ENCODE measurements around the gene THSD7B.
"Not testable (repeated sequence)": the region's sequence is repeated elsewhere in the genome, so short reads cannot be mapped to it uniquely, and the experiment has no call there.

THSD7B gene

DNA sequence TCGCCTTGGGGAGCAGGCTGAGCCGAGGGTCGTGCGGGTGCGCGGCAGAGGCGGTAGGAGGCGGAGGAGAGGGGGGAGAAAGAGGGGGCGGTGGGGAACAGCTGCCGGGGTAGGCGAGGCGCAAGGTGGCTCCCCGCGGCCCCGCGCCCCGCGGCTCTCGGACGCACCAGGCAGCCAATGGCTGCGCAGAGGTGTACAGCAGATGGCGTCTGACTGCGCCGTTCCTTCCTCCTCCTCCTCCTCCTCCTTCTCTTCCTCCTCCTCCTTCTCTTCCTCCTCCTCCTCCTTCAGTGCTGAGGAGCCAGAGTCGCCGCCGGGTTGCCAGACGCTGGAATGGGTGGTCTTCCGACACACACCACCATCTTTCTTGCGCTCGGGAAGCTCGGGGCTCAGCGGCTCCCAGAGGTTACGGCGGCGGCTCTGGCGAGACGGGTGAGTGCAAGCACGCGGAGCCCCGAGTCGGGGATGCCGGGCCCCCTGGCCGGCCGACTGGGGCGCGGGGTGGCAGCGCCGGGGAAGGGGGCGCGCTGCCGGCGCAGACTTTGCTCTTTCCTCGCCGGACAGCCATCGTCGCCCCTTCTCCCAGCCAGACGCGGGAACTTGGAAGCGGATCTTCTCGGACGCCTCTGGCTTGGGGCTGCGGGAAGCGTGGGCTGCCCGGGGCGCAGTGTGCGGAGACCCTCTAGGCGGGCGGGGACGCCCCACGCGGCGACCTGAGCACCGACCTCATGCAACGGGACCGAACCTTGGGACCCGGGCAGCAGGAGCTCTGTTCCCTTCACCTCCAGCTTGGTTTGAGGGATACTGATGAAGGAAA lies at the start of gene THSD7B:
TSS of gene THSD7B (plus strand) at position 290 of the 817 bp plus-strand sequence. CDS start 116,634 bp downstream, outside the sequence.
- Histone ChIP-seq H3K27me3 (ENCODE audit: insufficient read depth, low read length) (peaks cover 95% of the 10 kb centered on the region), H3K4me1 (ENCODE audit: insufficient read depth, low read length) (peaks cover 6% of the 10 kb centered on the region; the same call in 1 of the 2 replicates), H3K27ac (ENCODE audit: low read length) (no peak within 1 kb of the TSS), H3K9ac (ENCODE audit: low read depth, low read length) (no peak within 1 kb of the TSS), H3K9me3 (ENCODE audit: insufficient read depth, low read depth, low read length) (no peaks in the 10 kb centered on the region), H3K36me3 (ENCODE audit: insufficient read depth, low read depth, low read length) (no peaks in the 10 kb centered on the region), H3K4me3 (ENCODE audit: low read length) (peak within 1 kb of the TSS; percentile 76)

- Histone ChIP-seq H3K27ac (ENCODE audit: low read length) (no peak overlapping the region), H3K4me1 (ENCODE audit: insufficient read depth, low read length) (no peaks in the 10 kb centered on the region), H3K36me3 (ENCODE audit: insufficient read depth, low read depth, low read length) (no peaks in the 10 kb centered on the region), H3K9me3 (ENCODE audit: insufficient read depth, low read depth, low read length) (no peaks in the 10 kb centered on the region), H3K27me3 (ENCODE audit: insufficient read depth, low read length) (no peaks in the 10 kb centered on the region), H3K9ac (ENCODE audit: low read depth, low read length) (no peak overlapping the region), H3K4me3 (ENCODE audit: low read length) (no peak overlapping the region)
These were observed 47.1 kb upstream of the THSD7B start for GRCh38 chr2:136718273-136718672.

DNA sequence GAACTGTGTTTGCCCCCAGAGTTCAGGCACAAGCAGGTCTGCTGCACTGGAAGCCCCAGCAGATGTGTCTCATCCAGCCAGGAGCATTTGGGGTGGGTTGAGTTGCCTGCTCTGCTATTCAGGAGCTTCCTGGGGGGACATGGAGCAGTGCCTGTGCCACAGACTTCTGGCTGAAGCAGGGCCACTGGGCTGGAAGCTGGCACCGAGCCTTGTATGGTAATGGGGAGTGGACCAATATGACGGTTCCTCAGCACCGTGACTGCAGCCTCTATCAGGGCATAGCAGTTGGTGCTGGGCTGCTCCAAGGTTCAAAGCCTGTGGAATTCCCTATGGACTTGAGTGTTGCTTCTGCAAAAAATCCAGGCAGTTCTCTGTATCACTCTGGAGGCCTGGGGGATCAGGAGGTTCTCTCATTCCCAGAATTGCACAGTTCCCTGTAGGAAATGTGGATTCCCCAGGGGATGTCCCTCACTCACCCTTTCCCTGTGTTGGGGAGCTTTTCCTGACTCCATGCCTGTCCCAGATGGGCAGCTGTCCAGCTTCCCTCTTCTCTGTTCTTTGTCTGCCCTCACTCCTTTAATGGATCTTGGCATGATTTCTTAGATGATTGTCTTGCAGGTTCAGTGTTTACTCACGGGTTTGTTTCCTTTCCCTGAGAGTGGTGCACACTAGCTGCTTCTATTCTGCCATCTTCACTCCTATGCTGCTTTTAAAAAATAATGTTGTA lies 37.2 kb upstream of the THSD7B start:
- H3K4me1 ChIP-seq (ENCODE audit: insufficient read depth, low read length) = no peaks in the 10 kb centered on the region
- H3K4me3 ChIP-seq (ENCODE audit: low read length) = no peak overlapping the region
- H3K36me3 ChIP-seq (ENCODE audit: insufficient read depth, low read depth, low read length) = no peaks in the 10 kb centered on the region
- no peak overlapping the region for H3K27ac ChIP-seq (ENCODE audit: low read length)
- H3K9ac ChIP-seq (ENCODE audit: low read depth, low read length) = no peak overlapping the region
- H3K9me3 ChIP-seq (ENCODE audit: insufficient read depth, low read depth, low read length) = no peaks in the 10 kb centered on the region
- no peaks in the 10 kb centered on the region for H3K27me3 ChIP-seq (ENCODE audit: insufficient read depth, low read length)

- H3K9ac ChIP-seq (ENCODE audit: low read depth, low read length) = no peak overlapping the region
- no peaks in the 10 kb centered on the region for H3K36me3 ChIP-seq (ENCODE audit: insufficient read depth, low read depth, low read length)
- H3K27me3 ChIP-seq (ENCODE audit: insufficient read depth, low read length) = no peaks in the 10 kb centered on the region
- no peaks in the 10 kb centered on the region for H3K9me3 ChIP-seq (ENCODE audit: insufficient read depth, low read depth, low read length)
- H3K4me1 ChIP-seq (ENCODE audit: insufficient read depth, low read length) = no peaks in the 10 kb centered on the region
- no peak overlapping the region for H3K27ac ChIP-seq (ENCODE audit: low read length)
- no peak overlapping the region for H3K4me3 ChIP-seq (ENCODE audit: low read length)
These were observed 29.1 kb upstream of the THSD7B start for GRCh38 chr2:136736236-136736635.

DNA sequence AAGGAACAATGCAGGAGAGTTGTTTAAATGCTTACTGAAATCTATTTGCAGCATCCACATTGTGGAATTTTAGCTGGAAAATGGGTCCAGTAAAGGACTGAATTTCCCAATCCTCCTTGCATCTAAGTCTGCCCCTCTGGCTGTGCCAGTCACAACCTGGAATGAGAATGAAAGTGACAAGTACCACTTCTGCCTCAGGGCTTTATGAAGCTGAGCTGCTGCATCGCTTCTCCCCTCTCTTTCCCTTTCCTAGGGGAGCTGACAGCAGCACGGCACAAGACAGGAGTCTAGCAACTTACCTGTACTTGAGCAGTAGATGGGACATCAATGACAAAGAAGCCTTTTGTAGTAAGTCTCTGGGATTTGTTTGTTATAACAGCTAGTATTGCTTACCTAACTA lies 27.3 kb upstream of the THSD7B start:
- Histone ChIP-seq H3K27me3 (ENCODE audit: insufficient read depth, low read length) (no peaks in the 10 kb centered on the region), H3K27ac (ENCODE audit: low read length) (no peak overlapping the region), H3K9me3 (ENCODE audit: insufficient read depth, low read depth, low read length) (no peaks in the 10 kb centered on the region), H3K9ac (ENCODE audit: low read depth, low read length) (no peak overlapping the region), H3K36me3 (ENCODE audit: insufficient read depth, low read depth, low read length) (no peaks in the 10 kb centered on the region), H3K4me1 (ENCODE audit: insufficient read depth, low read length) (no peaks in the 10 kb centered on the region), H3K4me3 (ENCODE audit: low read length) (no peak overlapping the region)

DNA sequence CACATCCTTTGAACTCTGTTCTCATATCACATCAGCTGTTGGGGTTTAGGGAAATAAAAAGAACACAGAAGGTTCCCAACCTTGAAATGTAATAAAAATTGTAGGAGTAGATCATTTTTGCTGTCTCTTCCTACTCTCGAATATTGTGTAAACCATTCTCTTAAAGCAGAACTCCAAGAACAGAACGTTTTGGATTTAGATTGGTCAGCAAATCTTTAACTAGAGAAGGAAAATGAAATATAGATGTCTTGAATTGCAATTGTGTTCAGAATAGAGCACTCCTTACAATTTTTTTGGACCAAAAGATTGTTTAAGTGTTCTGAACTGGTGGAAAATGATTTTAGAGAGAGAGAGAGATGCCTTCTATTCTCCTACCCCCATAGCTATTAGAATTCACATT lies 23.9 kb upstream of the THSD7B start:
- no peaks in the 10 kb centered on the region for H3K36me3 ChIP-seq (ENCODE audit: insufficient read depth, low read depth, low read length)

DNA sequence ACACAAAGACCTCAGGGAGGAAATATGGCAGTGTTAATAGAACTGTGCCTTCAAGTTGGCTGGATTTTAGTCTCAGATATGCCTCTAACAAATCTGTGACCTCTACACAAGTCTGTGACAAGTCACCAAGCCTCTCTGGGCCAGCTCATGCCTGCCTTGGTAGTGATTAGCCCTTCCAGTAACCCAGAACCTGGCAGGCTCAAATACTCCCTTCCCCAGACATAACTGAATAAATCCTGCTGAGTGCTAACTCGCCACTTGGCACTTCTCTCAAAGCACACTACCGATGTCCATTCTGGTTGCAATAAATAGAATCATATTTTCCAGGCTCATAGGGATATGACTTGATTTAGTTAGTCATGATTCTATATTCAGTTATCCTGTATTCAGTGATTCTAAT lies 15.3 kb upstream of the THSD7B start:
- H3K9ac ChIP-seq (ENCODE audit: low read depth, low read length) = no peak overlapping the region
- no peak overlapping the region for H3K27ac ChIP-seq (ENCODE audit: low read length)
- no peaks in the 10 kb centered on the region for H3K9me3 ChIP-seq (ENCODE audit: insufficient read depth, low read depth, low read length)
- H3K4me1 ChIP-seq (ENCODE audit: insufficient read depth, low read length) = no peaks in the 10 kb centered on the region
- no peak overlapping the region for H3K4me3 ChIP-seq (ENCODE audit: low read length)
- no peaks in the 10 kb centered on the region; the same call in 1 of the 2 replicates for H3K27me3 ChIP-seq (ENCODE audit: insufficient read depth, low read length)
- H3K36me3 ChIP-seq (ENCODE audit: insufficient read depth, low read depth, low read length) = no peaks in the 10 kb centered on the region

More for the DNA sequence above, 23.9 kb upstream of the THSD7B start:
- no peaks in the 10 kb centered on the region for H3K4me1 ChIP-seq (ENCODE audit: insufficient read depth, low read length)
- no peaks in the 10 kb centered on the region for H3K9me3 ChIP-seq (ENCODE audit: insufficient read depth, low read depth, low read length)
- H3K4me3 ChIP-seq (ENCODE audit: low read length) = no peak overlapping the region
- no peaks in the 10 kb centered on the region for H3K27me3 ChIP-seq (ENCODE audit: insufficient read depth, low read length)
- H3K27ac ChIP-seq (ENCODE audit: low read length) = no peak overlapping the region
- no peak overlapping the region for H3K9ac ChIP-seq (ENCODE audit: low read depth, low read length)

DNA sequence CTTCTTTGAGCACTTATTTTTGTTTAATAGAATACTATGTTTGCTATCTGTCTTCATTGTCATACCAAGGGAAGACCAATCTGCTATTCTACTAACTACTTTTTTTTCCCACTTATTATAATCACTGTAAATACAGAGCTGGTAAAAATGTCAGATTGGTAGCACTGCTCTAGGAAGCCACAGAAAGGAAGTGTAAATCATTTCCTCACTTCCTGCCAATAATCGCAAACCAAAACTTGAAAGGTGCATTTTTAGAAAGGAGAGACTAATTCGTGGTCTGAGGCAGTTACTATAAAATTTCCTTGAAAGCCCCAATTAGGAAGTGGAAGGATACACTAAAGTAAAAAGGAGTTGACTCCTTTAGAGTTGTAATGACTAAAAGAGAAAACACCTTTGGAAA lies 13.9 kb upstream of the THSD7B start:
- no peak overlapping the region for H3K4me3 ChIP-seq (ENCODE audit: low read length)
- H3K9ac ChIP-seq (ENCODE audit: low read depth, low read length) = no peak overlapping the region
- no peak overlapping the region for H3K27ac ChIP-seq (ENCODE audit: low read length)
- no peaks in the 10 kb centered on the region for H3K36me3 ChIP-seq (ENCODE audit: insufficient read depth, low read depth, low read length)
- no peaks in the 10 kb centered on the region for H3K9me3 ChIP-seq (ENCODE audit: insufficient read depth, low read depth, low read length)
- H3K4me1 ChIP-seq (ENCODE audit: insufficient read depth, low read length) = no peaks in the 10 kb centered on the region
- H3K27me3 ChIP-seq (ENCODE audit: insufficient read depth, low read length) = no peaks in the 10 kb centered on the region; the same call in 1 of the 2 replicates

- not testable (repeated sequence) for H3K9ac ChIP-seq (ENCODE audit: low read depth, low read length); H3K27ac ChIP-seq (ENCODE audit: low read length); H3K4me1 ChIP-seq (ENCODE audit: insufficient read depth, low read length); H3K9me3 ChIP-seq (ENCODE audit: insufficient read depth, low read depth, low read length); H3K36me3 ChIP-seq (ENCODE audit: insufficient read depth, low read depth, low read length); H3K4me3 ChIP-seq (ENCODE audit: low read length)
- peaks cover 35% of the 10 kb centered on the region for H3K27me3 ChIP-seq (ENCODE audit: insufficient read depth, low read length)
These were observed 6.8 kb upstream of the THSD7B start for GRCh38 chr2:136758504-136758903.

DNA sequence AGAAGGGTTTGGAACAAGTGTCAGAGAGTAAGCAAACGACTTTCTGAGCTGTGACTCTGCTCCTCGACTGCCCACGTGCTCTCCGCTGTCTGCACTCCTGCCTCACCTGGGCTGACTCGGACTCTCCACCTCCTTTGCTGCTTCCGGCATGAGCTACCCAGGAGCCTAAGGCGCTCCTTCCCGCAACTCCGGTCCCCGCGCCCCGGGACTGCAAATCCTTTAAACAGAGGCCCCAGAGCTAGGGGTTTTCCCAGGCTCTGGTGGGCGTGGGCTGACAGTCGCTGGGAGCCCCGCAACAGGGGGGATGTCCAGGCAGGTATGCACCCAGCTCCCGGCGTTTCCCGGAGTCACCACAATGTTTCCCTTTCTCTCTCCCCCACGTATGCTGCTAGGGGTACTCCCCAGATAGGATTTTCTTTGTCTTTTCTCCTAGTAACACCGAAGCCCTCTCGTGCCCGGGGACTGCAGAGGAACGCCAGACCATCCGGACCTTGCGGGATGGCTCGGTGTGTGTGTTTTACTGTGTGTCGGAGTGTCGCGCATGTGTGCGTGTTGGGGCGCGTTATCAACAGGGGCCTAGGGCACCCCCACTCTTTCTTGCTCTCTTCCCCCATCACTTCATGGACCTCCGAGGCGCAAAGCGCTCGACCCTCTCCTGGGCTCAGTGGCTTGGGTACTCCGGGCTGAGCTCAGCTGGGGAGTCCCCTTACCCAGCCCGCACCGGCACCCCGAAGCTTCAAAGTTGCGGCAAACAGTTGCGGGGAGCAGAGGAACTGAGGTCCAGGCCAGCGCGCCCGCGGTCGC lies 691 bp upstream of the THSD7B start:
- no peak overlapping the region for H3K9ac ChIP-seq (ENCODE audit: low read depth, low read length)
- H3K36me3 ChIP-seq (ENCODE audit: insufficient read depth, low read depth, low read length) = no peaks in the 10 kb centered on the region
- peak overlapping the region; percentile 76 for H3K4me3 ChIP-seq (ENCODE audit: low read length)
- peaks cover 92% of the 10 kb centered on the region for H3K27me3 ChIP-seq (ENCODE audit: insufficient read depth, low read length)
- H3K4me1 ChIP-seq (ENCODE audit: insufficient read depth, low read length) = peaks cover 6% of the 10 kb centered on the region; the same call in 1 of the 2 replicates
- H3K27ac ChIP-seq (ENCODE audit: low read length) = no peak overlapping the region
- H3K9me3 ChIP-seq (ENCODE audit: insufficient read depth, low read depth, low read length) = no peaks in the 10 kb centered on the region

DNA sequence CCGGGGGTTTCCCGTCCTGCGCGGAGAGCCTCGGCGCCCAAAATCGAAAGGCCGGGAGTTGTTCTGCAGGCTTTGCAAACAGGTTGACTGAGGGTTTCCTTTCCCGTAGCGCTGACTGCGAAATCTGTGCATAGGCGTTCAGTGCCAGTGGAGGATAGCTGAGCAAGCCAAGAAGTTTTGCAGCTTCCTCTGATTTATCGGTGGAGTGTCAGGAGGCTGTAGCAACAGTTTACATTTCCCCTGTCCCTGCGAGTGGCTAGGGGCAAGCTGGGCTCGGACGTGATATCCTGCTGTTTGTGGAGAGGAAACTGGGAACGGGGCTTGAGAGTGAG lies 694 bp downstream of the THSD7B start:
- peaks cover 6% of the 10 kb centered on the region; the same call in 1 of the 2 replicates for H3K4me1 ChIP-seq (ENCODE audit: insufficient read depth, low read length)
- H3K27me3 ChIP-seq (ENCODE audit: insufficient read depth, low read length) = peaks cover 89% of the 10 kb centered on the region
- no peaks in the 10 kb centered on the region for H3K36me3 ChIP-seq (ENCODE audit: insufficient read depth, low read depth, low read length)
- H3K9ac ChIP-seq (ENCODE audit: low read depth, low read length) = no peak overlapping the region
- H3K4me3 ChIP-seq (ENCODE audit: low read length) = peak overlapping the region; percentile 76
- no peak overlapping the region for H3K27ac ChIP-seq (ENCODE audit: low read length)
- H3K9me3 ChIP-seq (ENCODE audit: insufficient read depth, low read depth, low read length) = no peaks in the 10 kb centered on the region
